WI38 (cell line): ENCODE results near the gene SHC2.
"Not testable (repeated sequence)": the region's sequence is repeated elsewhere in the genome, so short reads cannot be mapped to it uniquely, and the experiment has no call there.

Source experiments
- H3K4me3 ChIP-seq: 2 replicates; pipeline ENCODE4 v1.5.1; 2011; ENCODE audit warnings: low read depth, mild to moderate bottlenecking, control low read depth, low read length
- CTCF ChIP-seq: IDR thresholded peaks from 2 replicates; pipeline ENCODE4 v1.5.1; 2012; ENCODE audit warnings: low read depth, mild to moderate bottlenecking, control low read depth, low read length

Gene SHC2

GRCh38 chr19:424546-424945, 36.3 kb downstream of the SHC2 start:
- H3K4me3 ChIP-seq: no peak overlapping the region
- TF ChIP-seq CTCF: no peak

GRCh38 chr19:423691-424466, 37.0 kb downstream of the SHC2 start:
- H3K4me3 ChIP-seq: no peak overlapping the region
- TF ChIP-seq CTCF: no peak

GRCh38 chr19:422917-423226, 38.0 kb downstream of the SHC2 start:
- not testable (repeated sequence) for H3K4me3 ChIP-seq

GRCh38 chr19:422213-422916, 38.5 kb downstream of the SHC2 start:
- H3K4me3 ChIP-seq: no peak overlapping the region
- TF ChIP-seq CTCF: no peak

GRCh38 chr19:419721-420515, 40.9 kb downstream of the SHC2 start:
- H3K4me3 ChIP-seq: no peak overlapping the region
- TF ChIP-seq CTCF: no peak

GRCh38 chr19:418761-419671, 41.8 kb downstream of the SHC2 start:
- no peak for TF ChIP-seq CTCF
- no peak overlapping the region for H3K4me3 ChIP-seq

- no peak for TF ChIP-seq CTCF
- H3K4me3 ChIP-seq: no peak overlapping the region
Measured at GRCh38 chr19:416416-416815, 44.4 kb downstream of the SHC2 start.
